Measurements from ENCODE around the gene ANKRD2.

DNA sequence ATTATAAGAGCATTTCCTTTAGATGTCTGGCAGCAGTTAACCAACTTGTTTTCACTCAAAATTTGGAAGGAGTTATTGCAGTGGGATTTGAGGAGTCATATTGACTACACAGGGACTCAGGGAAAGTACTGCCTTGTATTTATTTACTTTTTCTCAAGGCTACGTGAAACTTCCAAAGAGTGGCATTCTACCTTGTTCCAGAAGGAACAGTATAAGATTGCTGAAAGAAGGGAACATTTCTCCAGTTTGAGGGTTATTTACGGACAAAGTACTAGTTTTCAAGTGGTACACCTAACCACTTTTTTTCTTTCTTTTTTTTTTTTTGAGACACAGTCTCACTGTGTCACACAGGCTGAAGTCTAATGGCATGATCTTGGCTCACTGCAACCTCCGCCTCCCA lies 55.6 kb downstream of the ANKRD2 start:
- TF ChIP-seq POLR2A (IDR thresholded peaks at IDR 0.05; ENCODE audit: low read depth, low read length) (no peak), POLR2AphosphoS5 (IDR thresholded peaks at IDR 0.05; ENCODE audit: low read depth, low read length) (no peak), TAF1 (IDR thresholded peaks at IDR 0.05; ENCODE audit: borderline replicate concordance, low read depth, low read length) (no peak)

Data from GM12892 (cell line).